Skeletal muscle tissue (tissue), 4 donors: ENCODE results near the gene RNF34. TPM values are rescaled to one million over a fixed set of nuclear protein-coding genes. Genes with fewer than 3 reads are reported as not detected.
A peak's percentile ranks its signal among the peaks of the same experiment; 100 is the strongest.

Source experiments
- H3K27ac ChIP-seq: one replicate; pipeline ENCODE4 v1.7.0; 2013; ENCODE audit warnings: mild to moderate bottlenecking, low read depth, low read length, inconsistent platforms
- H3K27me3 ChIP-seq, 3 donors: one replicate each; pipeline ENCODE4 v1.7.0; 2013; ENCODE audit warnings: low read length in 3 of 3; ENCODE audit not compliant: control insufficient read depth in 3 of 3, insufficient read depth in 3 of 3
- H3K36me3 ChIP-seq, 3 donors: one replicate each; pipeline ENCODE4 v1.7.0; 2013; ENCODE audit warnings: low read length in 3 of 3; ENCODE audit not compliant: control insufficient read depth in 3 of 3, insufficient read depth in 3 of 3
- H3K4me1 ChIP-seq, 3 donors: one replicate each; pipeline ENCODE4 v1.7.0; 2013; ENCODE audit warnings: low read length in 3 of 3, mild to moderate bottlenecking in 3 of 3; ENCODE audit not compliant: control insufficient read depth in 3 of 3, insufficient read depth in 3 of 3
- H3K4me3 ChIP-seq, 3 donors: one replicate each; pipeline ENCODE4 v1.7.0; 2013; ENCODE audit warnings: low read length in 3 of 3
- H3K9ac ChIP-seq, 3 donors: one replicate each; pipeline ENCODE4 v1.7.0; 2013; ENCODE audit warnings: low read length in 3 of 3, mild to moderate bottlenecking in 3 of 3, moderate library complexity in 2 of 3, low read depth in 1 of 3
- H3K9me3 ChIP-seq, 3 donors: one replicate each; pipeline ENCODE4 v1.7.0; 2013; ENCODE audit warnings: low read length in 3 of 3; ENCODE audit not compliant: control insufficient read depth in 3 of 3
- total RNA-seq: library from RNA; depleted of rRNA; stranded (reverse); fragments of >200 nt; gene quantifications from one replicate; pipeline ENCODE4 v1.2.3, GENCODE V29; 2014
- donor health status: Osteomylitis.

Gene RNF34
- total RNA-seq, 1 donor from 2014 or later, result 52.2 TPM

DNA sequence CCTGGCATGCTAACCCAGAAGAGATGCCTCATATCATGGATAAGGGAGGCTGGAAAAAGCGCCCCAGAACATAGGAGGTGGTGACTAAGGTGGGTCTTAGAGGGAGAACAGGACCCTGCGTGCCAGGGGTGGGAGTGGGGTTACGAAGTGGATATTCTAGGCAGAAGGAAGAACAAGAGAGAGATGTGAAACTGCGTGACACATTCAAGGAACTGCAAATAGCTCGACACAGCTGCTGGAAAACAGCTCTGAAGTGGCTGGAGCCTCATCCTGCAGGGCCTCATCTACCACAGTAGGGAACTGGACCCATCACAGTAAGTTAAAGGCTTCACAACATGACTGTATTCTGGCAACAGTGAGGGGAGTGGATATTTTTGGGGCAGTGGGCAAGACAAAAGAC is 61.1 kb downstream of the RNF34 start:
- H3K36me3 ChIP-seq, result peaks cover 0 to 4% (median 1%) of the 10 kb centered on the region in 3 donors
- peaks cover 2 to 12% (median 4%) of the 10 kb centered on the region in 3 donors for H3K4me1 ChIP-seq
- no peaks in the 10 kb centered on the region for H3K9me3 ChIP-seq
- no peak overlapping the region for H3K9ac ChIP-seq
- no peak overlapping the region for H3K27ac ChIP-seq
- H3K27me3 ChIP-seq, result no peaks in the 10 kb centered on the region
- H3K4me3 ChIP-seq, result no peak overlapping the region

DNA sequence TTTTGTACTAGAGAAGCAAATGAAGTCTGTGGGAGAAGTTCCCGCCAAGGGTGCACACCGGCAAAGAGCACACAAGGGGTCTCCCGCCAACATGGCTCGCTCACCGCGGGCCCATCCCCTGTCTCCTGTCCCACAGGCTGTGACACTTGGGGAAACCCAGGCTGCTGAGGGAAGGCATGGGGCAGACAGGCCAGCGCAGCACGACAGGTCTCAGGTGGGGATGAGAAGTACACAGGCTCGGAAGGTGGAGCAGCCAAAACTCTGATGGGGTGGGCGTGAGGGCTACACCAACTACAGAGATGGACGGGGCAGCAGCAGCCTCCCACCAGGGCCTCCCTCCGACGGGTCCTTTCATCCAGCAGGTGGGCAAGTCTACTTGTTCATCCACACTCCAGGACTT is 64.4 kb downstream of the RNF34 start:
- peaks cover 7 to 12% (median 11%) of the 10 kb centered on the region in 3 donors for H3K4me1 ChIP-seq
- H3K9me3 ChIP-seq, result no peaks in the 10 kb centered on the region
- H3K4me3 ChIP-seq, result no peak overlapping the region
- H3K9ac ChIP-seq, result no peak overlapping the region
- H3K27me3 ChIP-seq, result no peaks in the 10 kb centered on the region
- peaks cover 0 to 4% (median 0%) of the 10 kb centered on the region in 3 donors for H3K36me3 ChIP-seq
- H3K27ac ChIP-seq, result no peak overlapping the region

DNA sequence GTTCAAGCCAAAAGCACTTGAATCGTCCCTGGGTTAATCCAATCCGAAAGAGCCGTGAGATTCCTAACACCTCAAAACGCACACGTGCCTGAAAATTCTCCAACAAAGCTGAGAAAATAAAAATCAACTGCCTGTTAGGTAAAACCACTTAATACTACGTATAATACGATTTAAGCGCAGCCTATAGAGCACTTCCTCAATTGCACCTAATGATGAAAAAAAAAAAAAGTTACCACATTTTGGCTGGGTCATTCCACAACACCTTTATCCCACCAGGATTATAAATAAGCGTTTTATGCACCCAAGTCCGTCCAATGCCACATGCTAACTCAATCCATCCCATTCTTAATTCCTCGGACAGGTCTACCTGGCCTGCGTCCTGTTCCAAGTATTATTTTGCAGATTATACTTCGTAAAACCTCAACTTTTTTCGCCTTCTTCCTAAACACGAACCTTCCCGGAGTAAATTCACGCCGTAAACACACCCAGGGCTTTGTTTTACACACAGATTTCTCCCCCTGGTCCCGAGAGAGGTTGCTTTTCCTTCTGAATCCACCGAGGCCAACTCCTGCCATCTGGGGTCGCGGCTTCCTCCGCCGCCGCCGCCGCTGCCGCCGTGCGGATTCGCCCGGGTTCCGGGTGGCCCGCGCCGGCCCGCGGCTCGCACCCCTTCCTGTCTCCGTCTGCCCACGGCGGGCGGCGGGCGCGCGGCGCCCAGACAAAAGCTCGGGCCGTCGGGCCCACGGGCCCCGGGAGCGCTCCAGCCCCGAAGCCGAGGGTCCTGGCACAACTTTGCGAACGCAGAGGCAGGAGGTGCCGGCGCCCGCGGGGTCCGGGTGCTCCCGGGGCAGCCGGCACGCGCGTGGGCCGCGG is 66.2 kb downstream of the RNF34 start:
- no peak overlapping the region for H3K27ac ChIP-seq
- H3K27me3 ChIP-seq, result no peaks in the 10 kb centered on the region
- no peaks in the 10 kb centered on the region for H3K9me3 ChIP-seq
- peak overlapping the region; percentile 40 to 52 (median 44) for H3K4me3 ChIP-seq
- peaks cover 7 to 12% (median 11%) of the 10 kb centered on the region in 3 donors for H3K4me1 ChIP-seq
- peaks cover 0 to 4% (median 0%) of the 10 kb centered on the region in 3 donors for H3K36me3 ChIP-seq
- peak overlapping the region in 2 of 3 donors; percentile 57 to 65 for H3K9ac ChIP-seq

DNA sequence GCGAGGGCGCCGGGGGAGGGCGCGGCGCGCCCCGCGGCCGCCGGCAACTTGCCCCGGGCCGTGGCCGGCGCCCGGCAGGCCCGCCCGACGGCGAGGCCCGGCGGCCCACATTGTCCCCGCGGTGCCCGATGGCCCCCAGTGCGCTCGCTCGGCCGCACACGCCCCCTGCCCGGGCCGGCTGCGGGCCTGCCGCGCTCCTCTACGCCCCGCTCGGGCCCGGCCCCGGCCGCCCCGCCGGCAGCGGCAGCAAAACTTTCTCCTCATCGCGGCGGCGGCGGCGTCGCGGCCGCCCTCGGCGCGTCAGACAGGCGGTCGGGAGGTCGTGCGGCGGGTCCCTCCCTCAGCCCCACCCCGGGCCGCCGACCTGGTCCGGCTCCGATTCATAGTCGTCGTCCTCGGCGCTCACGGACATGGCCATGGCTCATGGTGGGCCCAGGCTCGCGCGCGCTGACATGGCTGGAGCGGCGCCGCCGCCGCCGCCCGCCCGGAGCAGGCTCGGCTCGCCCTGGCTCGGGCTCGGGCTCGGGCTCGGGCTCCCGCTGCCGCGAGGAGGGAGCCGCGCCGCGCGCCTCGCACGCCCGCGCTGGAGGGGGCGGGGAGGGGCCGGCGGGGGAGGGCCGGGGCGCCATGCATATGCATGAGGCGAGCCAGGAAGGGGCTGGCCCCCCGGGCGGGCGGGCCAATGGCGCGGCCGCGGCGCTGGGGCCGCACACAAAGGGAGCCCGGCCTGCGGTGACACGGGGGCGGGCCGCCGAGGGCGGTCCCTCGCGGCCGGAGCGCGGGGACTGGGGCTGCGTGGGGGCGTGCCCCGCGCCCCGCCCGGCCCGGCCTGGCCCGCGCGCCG is 67.1 kb downstream of the RNF34 start:
- no peaks in the 10 kb centered on the region for H3K27me3 ChIP-seq
- peaks cover 0 to 4% (median 0%) of the 10 kb centered on the region in 3 donors for H3K36me3 ChIP-seq
- H3K4me1 ChIP-seq, result peaks cover 7 to 12% (median 11%) of the 10 kb centered on the region in 3 donors
- H3K4me3 ChIP-seq, result peak overlapping the region; percentile 43 to 69 (median 68)
- H3K9ac ChIP-seq, result peak overlapping the region in 2 of 3 donors; percentile 51 to 73
- no peak overlapping the region for H3K27ac ChIP-seq
- no peaks in the 10 kb centered on the region for H3K9me3 ChIP-seq

DNA sequence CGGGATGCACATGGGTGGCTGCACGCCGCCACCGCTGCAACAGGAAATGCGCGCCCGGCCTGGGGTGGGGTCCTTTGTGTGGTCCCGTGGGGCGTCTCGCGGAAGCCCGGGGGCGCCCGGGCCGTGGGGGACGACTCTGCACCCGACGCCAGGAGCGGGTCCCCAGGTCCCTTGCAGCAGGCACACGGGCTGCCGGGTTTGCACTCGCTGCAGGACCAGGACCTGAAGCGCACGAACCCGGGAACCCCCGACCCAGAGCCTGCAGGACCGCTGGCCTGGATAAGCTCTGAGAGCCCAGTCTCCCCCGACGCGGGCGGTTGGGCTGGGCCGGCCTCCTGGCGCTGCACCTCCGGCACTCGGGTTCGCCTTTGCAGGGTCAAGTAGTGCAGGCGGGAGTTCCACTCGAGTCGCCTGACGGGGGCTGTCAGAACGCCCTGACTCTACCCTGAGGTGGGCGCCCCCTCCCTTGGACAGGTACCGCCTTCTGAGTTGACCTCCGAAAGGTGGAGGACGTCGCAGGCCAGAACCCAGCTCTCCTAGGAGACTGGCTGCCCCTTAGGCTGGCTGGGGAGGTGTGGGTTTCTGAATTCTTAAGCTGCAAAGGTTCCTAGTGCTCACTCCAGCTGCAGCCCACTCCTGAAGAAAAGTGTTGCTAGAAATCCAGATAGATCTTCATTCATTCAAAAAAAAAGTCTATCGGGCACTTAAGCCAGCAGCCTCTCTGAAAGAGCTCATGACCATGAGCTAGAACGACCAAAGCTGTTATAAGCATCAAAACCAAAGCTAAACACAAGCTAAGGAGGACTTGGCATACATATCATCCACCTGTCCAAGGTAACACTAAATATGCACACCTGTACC is 68.0 kb downstream of the RNF34 start:
- Histone ChIP-seq H3K9me3 (no peaks in the 10 kb centered on the region), H3K27ac (no peak overlapping the region), H3K36me3 (peaks cover 0 to 4% (median 0%) of the 10 kb centered on the region in 3 donors), H3K4me3 (peak overlapping the region; percentile 56 to 68 (median 68)), H3K9ac (peak overlapping the region in 1 of 3 donors; percentile 60), H3K27me3 (no peaks in the 10 kb centered on the region), H3K4me1 (peaks cover 7 to 12% (median 11%) of the 10 kb centered on the region in 3 donors)

DNA sequence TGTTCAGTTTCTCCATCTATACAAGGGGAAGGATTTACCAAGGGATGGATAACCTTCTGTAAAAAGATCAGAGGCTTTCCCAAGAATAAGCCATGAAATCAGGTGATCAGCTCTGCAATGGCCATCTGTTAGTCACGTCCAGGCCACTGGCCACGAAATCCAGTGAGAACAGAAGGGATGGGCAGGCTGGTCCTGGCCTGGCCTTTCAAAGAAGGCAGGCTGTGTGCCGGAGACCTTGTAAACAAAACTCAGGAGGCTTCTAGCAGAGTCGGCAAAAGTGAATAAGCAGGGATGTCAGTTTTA is 68.5 kb downstream of the RNF34 start:
- peaks cover 0 to 4% (median 0%) of the 10 kb centered on the region in 3 donors for H3K36me3 ChIP-seq
- H3K27ac ChIP-seq, result no peak overlapping the region
- peaks cover 7 to 12% (median 11%) of the 10 kb centered on the region in 3 donors for H3K4me1 ChIP-seq
- H3K4me3 ChIP-seq, result no peak overlapping the region
- no peaks in the 10 kb centered on the region for H3K9me3 ChIP-seq
- no peaks in the 10 kb centered on the region for H3K27me3 ChIP-seq
- no peak overlapping the region for H3K9ac ChIP-seq

DNA sequence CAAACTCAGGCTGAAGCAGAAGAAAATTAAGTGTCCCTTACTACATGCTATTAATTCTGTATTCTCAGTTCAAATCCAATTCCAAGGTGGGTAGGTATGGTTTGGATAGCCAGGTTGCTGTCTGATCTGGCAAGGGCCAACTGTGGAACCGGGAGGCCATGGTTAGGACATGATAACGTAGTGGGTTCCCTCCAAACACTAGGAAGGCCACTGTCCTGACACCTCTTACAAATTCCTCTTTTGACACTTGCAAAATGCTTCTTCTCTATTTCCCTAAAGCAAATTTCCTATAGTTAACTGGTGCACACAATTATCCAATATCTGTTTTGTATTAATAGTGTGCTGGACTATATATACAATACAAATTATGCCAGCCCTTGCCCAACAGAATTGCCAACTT is 70.8 kb downstream of the RNF34 start:
- Histone ChIP-seq H3K36me3 (no peaks in the 10 kb centered on the region), H3K27ac (no peak overlapping the region), H3K9me3 (no peaks in the 10 kb centered on the region), H3K27me3 (no peaks in the 10 kb centered on the region), H3K9ac (no peak overlapping the region), H3K4me1 (peaks cover 6 to 11% (median 7%) of the 10 kb centered on the region in 3 donors), H3K4me3 (no peak overlapping the region)

DNA sequence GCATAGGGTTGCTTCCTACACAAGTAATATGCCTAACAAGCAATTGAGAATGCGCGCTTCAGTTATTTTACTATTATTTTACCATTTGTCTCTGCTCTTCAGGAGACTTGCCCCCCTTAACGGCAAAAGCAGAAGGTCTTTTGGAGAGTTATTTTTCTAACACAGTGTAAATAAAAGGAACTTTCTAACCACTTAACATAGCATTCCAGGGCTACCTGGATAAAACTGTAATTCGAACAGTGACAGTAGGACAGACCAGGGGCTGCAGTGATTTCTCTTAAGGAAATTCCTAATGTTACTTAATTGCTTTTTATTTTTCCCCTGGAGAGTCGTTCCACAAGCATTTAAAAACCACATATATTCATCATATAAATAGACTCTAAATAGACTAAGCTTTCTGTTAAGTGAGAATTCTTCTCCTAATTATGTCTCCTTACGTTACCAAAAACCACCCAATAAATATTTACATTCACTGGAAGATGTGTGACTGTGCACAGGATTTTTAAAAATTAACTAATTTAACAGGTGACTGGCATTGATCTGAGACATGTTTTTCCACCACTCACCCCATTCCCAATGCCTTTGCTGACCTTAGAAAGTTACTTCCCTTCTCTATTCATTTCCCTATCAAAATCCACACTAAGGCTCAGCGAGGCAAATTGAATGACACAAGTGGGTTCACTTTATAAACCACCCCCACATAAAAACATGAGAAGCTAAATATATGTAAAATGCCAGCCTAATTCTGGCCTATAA is 72.4 kb downstream of the RNF34 start:
- H3K9me3 ChIP-seq, result no peaks in the 10 kb centered on the region

More for the DNA sequence above, 72.4 kb downstream of the RNF34 start:
- H3K4me3 ChIP-seq, result no peak overlapping the region
- H3K4me1 ChIP-seq, result peaks cover 2 to 11% (median 8%) of the 10 kb centered on the region in 3 donors
- H3K36me3 ChIP-seq, result no peaks in the 10 kb centered on the region
- no peak overlapping the region for H3K27ac ChIP-seq
- no peaks in the 10 kb centered on the region for H3K27me3 ChIP-seq
- no peak overlapping the region for H3K9ac ChIP-seq
